ENCODE results near the gene COL4A1.

Gene COL4A1

DNA sequence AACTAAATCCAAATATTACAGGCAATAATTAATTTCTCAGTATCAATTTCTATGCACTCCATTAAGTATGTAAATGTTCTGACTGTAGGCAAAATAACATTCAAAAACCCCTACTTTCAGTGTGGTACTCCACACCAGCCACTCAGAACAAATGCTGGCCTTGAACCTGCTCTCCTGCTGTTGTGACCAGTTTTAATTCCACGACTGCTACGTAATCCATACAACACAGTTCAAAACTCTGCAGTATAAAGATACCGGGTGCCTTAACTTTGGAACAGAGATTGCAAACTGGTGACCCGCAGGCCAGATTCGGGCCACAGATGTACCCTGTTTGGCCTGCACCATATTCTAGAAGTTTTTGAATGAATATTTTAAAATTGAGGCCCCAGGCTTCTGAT, 30.4 kb downstream of the COL4A1 start:
- TF ChIP-seq, protein P1, sequence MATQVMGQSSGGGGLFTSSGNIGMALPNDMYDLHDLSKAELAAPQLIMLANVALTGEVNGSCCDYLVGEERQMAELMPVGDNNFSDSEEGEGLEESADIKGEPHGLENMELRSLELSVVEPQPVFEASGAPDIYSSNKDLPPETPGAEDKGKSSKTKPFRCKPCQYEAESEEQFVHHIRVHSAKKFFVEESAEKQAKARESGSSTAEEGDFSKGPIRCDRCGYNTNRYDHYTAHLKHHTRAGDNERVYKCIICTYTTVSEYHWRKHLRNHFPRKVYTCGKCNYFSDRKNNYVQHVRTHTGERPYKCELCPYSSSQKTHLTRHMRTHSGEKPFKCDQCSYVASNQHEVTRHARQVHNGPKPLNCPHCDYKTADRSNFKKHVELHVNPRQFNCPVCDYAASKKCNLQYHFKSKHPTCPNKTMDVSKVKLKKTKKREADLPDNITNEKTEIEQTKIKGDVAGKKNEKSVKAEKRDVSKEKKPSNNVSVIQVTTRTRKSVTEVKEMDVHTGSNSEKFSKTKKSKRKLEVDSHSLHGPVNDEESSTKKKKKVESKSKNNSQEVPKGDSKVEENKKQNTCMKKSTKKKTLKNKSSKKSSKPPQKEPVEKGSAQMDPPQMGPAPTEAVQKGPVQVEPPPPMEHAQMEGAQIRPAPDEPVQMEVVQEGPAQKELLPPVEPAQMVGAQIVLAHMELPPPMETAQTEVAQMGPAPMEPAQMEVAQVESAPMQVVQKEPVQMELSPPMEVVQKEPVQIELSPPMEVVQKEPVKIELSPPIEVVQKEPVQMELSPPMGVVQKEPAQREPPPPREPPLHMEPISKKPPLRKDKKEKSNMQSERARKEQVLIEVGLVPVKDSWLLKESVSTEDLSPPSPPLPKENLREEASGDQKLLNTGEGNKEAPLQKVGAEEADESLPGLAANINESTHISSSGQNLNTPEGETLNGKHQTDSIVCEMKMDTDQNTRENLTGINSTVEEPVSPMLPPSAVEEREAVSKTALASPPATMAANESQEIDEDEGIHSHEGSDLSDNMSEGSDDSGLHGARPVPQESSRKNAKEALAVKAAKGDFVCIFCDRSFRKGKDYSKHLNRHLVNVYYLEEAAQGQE (IDR thresholded peaks at IDR 0.05; ENCODE audit: insufficient replicate concordance, low read depth): no peak
- TF ChIP-seq POLR2AphosphoS5 (IDR thresholded peaks at IDR 0.05; ENCODE audit: low read depth) (no peak), SPI1 (IDR thresholded peaks at IDR 0.05; ENCODE audit: borderline replicate concordance, low read depth) (no peak), GABPA (IDR thresholded peaks at IDR 0.05; ENCODE audit: low read depth) (no peak)
- TF ChIP-seq, protein P2, sequence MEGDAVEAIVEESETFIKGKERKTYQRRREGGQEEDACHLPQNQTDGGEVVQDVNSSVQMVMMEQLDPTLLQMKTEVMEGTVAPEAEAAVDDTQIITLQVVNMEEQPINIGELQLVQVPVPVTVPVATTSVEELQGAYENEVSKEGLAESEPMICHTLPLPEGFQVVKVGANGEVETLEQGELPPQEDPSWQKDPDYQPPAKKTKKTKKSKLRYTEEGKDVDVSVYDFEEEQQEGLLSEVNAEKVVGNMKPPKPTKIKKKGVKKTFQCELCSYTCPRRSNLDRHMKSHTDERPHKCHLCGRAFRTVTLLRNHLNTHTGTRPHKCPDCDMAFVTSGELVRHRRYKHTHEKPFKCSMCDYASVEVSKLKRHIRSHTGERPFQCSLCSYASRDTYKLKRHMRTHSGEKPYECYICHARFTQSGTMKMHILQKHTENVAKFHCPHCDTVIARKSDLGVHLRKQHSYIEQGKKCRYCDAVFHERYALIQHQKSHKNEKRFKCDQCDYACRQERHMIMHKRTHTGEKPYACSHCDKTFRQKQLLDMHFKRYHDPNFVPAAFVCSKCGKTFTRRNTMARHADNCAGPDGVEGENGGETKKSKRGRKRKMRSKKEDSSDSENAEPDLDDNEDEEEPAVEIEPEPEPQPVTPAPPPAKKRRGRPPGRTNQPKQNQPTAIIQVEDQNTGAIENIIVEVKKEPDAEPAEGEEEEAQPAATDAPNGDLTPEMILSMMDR (IDR thresholded peaks at IDR 0.05; ENCODE audit: insufficient read depth, low read length): no peak
- no peak overlapping the region for H3K27ac ChIP-seq (replicated peaks)
- peaks cover 18% of the 10 kb centered on the region for H3K27me3 ChIP-seq (ENCODE audit: insufficient read depth, poor library complexity, severe bottlenecking)
- H3K4me3 ChIP-seq (replicated peaks; ENCODE audit: insufficient read depth, low read length): no peak overlapping the region
- DNase-seq (ENCODE audit: low read depth in 1 of 2, low spot score in 1 of 2): no peak

DNA sequence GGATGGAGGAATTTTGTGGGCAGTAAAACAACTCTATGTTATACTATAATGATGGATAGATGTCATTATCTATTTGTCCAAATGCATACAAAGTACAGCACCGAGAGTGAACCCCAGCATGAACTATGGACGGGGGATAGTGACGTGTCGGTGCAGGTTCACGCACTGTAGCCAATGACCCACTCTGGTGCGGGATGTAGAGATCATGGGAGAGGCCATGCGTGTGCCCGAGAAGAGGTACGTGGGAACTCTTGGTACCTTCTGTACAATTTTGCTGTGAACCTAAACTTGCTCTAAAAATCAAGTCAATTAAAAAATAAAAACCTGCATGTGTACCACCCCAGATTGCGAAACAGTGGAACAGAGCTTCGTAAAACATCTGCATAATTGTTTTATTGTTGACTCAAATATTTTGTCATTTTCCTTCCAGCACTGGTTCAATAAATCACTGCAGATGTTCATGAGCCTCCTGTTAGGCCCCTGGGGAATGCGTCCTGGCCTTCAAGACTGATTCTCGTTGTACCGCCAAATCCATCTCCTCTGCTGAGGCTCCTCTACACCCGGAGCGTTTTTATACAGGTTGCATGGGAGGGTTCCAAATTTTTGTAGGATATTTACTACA, 30.9 kb downstream of the COL4A1 start:
- Histone ChIP-seq H3K27ac (replicated peaks) (no peak overlapping the region), H3K27me3 (ENCODE audit: insufficient read depth, poor library complexity, severe bottlenecking) (peaks cover 22% of the 10 kb centered on the region), H3K4me3 (replicated peaks; ENCODE audit: insufficient read depth, low read length) (no peak overlapping the region)
- TF ChIP-seq, protein P1 (IDR thresholded peaks at IDR 0.05; ENCODE audit: insufficient replicate concordance, low read depth): no peak
- TF ChIP-seq SPI1 (IDR thresholded peaks at IDR 0.05; ENCODE audit: borderline replicate concordance, low read depth): no peak
- TF ChIP-seq POLR2AphosphoS5 (IDR thresholded peaks at IDR 0.05; ENCODE audit: low read depth): no peak
- TF ChIP-seq, protein P2 (IDR thresholded peaks at IDR 0.05; ENCODE audit: insufficient read depth, low read length): no peak
- DNase-seq (ENCODE audit: low read depth in 1 of 2, low spot score in 1 of 2): no peak

DNA sequence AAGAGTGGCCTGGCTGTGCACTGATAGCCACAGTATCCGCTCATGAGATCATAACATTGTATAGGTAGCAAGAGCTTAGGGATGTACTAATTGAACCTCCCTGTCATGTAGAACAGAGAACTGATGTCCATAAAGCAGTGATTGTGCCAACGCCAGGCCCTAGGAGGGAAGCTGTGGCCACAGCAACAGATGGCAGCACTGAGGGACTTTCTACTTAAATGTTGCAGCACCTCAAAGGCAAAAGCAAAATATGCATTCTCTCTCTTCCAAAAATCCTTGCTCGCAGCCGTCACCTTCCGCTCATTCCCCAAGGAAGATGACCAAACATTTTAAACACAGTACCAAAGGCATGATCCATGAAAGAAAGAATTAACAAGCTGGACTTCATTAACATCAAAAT, 32.3 kb downstream of the COL4A1 start:
- no peak for TF ChIP-seq POLR2AphosphoS5 (IDR thresholded peaks at IDR 0.05; ENCODE audit: low read depth)
- TF ChIP-seq GABPA (IDR thresholded peaks at IDR 0.05; ENCODE audit: low read depth): no peak
- TF ChIP-seq SPI1 (IDR thresholded peaks at IDR 0.05; ENCODE audit: borderline replicate concordance, low read depth): no peak
- TF ChIP-seq, protein P1 (IDR thresholded peaks at IDR 0.05; ENCODE audit: insufficient replicate concordance, low read depth): no peak
- TF ChIP-seq, protein P2 (IDR thresholded peaks at IDR 0.05; ENCODE audit: insufficient read depth, low read length): peak; percentile 2
- no peak for DNase-seq (ENCODE audit: low read depth in 1 of 2, low spot score in 1 of 2)
- Histone ChIP-seq H3K27me3 (ENCODE audit: insufficient read depth, poor library complexity, severe bottlenecking) (peaks cover 23% of the 10 kb centered on the region), H3K27ac (replicated peaks) (no peak overlapping the region), H3K4me3 (replicated peaks; ENCODE audit: insufficient read depth, low read length) (no peak overlapping the region)
